Stimulated activated CD4-positive, alpha-beta T cell treated with anti-CD3 and anti-CD28 coated beads, Interleukin-2, amount 100 ng/mL, for 48 hours (primary cell): ENCODE measurements around the gene CEP63.

Experiments
- DNase-seq, 2 donors: peaks; one replicate each; pipeline ENCODE4 v3.0.0-alpha.2; 2020

Gene CEP63

GRCh38 chr3:134485718-134486576, at the start of gene CEP63, which contains the start of gene ANAPC13:
Gene CEP63, plus strand, starts transcription at chr3:134486057. Its CDS starts 9,264 bp downstream, at chr3:134495321.
Gene ANAPC13, minus strand, starts transcription at chr3:134485985. Its CDS starts 3,081 bp downstream, at chr3:134482904.
- peak; percentile 81 to 83 for DNase-seq

GRCh38 chr3:134437211-134437752, 48.6 kb upstream of the CEP63 start:
- no peak for DNase-seq

GRCh38 chr3:134441321-134441720, 44.5 kb upstream of the CEP63 start:
- no peak for DNase-seq

GRCh38 chr3:134441821-134442220, 44.0 kb upstream of the CEP63 start:
- DNase-seq: no peak

- DNase-seq: no peak
Measured at GRCh38 chr3:134445095-134445494, 40.8 kb upstream of the CEP63 start.

- DNase-seq: no peak
Measured at GRCh38 chr3:134445636-134446035, 40.2 kb upstream of the CEP63 start.

- DNase-seq: no peak
Measured at GRCh38 chr3:134446800-134447199, 39.1 kb upstream of the CEP63 start.

GRCh38 chr3:134447351-134447750, 38.5 kb upstream of the CEP63 start:
- no peak for DNase-seq

GRCh38 chr3:134448664-134449063, 37.2 kb upstream of the CEP63 start:
- no peak for DNase-seq

- DNase-seq: no peak
Measured at GRCh38 chr3:134449277-134449676, 36.6 kb upstream of the CEP63 start.

- no peak for DNase-seq
Measured at GRCh38 chr3:134449951-134450350, 35.9 kb upstream of the CEP63 start.

GRCh38 chr3:134453631-134454030, 32.2 kb upstream of the CEP63 start:
- DNase-seq: no peak

- DNase-seq: no peak
Measured at GRCh38 chr3:134457376-134458074, 28.3 kb upstream of the CEP63 start.

GRCh38 chr3:134458406-134458945, 27.4 kb upstream of the CEP63 start:
- DNase-seq: no peak

GRCh38 chr3:134459562-134459961, 26.3 kb upstream of the CEP63 start:
- DNase-seq: no peak

GRCh38 chr3:134460965-134461364, 24.9 kb upstream of the CEP63 start:
- no peak for DNase-seq

- DNase-seq: no peak
Measured at GRCh38 chr3:134462331-134462941, 23.4 kb upstream of the CEP63 start.

- DNase-seq: no peak
Measured at GRCh38 chr3:134463676-134464063, 22.2 kb upstream of the CEP63 start.

GRCh38 chr3:134464064-134464688, 21.7 kb upstream of the CEP63 start:
- no peak for DNase-seq

- no peak for DNase-seq
Measured at GRCh38 chr3:134464689-134465365, 21.0 kb upstream of the CEP63 start.

- no peak for DNase-seq
Measured at GRCh38 chr3:134466331-134466730, 19.5 kb upstream of the CEP63 start.

GRCh38 chr3:134468519-134468918, 17.3 kb upstream of the CEP63 start:
- DNase-seq: no peak
